Measurements from ENCODE around the gene CACNA1H. TPM values are rescaled to one million over a fixed set of nuclear protein-coding genes. Genes with fewer than 3 reads are reported as not detected.

Gene CACNA1H
- total and polyA plus RNA-seq, 2 of the 8 experiments (the other 6 are each of a cell fraction or from before 2014, with no cell fraction given): 14.0 to 28.7 TPM

- Histone ChIP-seq H4K5ac (ENCODE audit: insufficient read length, low read depth, low read length) (no peak overlapping the region), H3K27ac (ENCODE audit: low read depth, low read length) (no peak overlapping the region), H3K27me3 (replicated peaks in 1 of 4; ENCODE audit: control insufficient read depth in 3 of 4, extremely low read depth in 1 of 4, insufficient read depth in 3 of 4, low read length in 3 of 4) (no peaks in the 10 kb centered on the region), H3K4ac (replicated peaks; ENCODE audit: insufficient read length, low read depth, low read length) (no peak overlapping the region), H4K20me1 (replicated peaks in 1 of 2; ENCODE audit: control insufficient read depth in 1 of 2, insufficient read depth in 2 of 2, low read length in 2 of 2) (peaks cover 13 to 26% of the 10 kb centered on the region in 2 experiments), H2BK5ac (ENCODE audit: low read depth, low read length) (no peak overlapping the region), H2AK5ac (ENCODE audit: low read depth, low read length) (no peak overlapping the region), H3K18ac (ENCODE audit: extremely low read depth, low read length) (no peak overlapping the region), H3K4me3 (ENCODE audit: extremely low read depth in 1 of 4, insufficient read depth in 2 of 4, low read depth in 3 of 4, low read length in 4 of 4) (no peak overlapping the region), H4K91ac (replicated peaks; ENCODE audit: insufficient read length, low read length) (no peak overlapping the region), H3K9ac (replicated peaks in 1 of 4; ENCODE audit: extremely low read depth in 1 of 4, low read depth in 3 of 4, low read length in 3 of 4) (no peak overlapping the region), H3K4me2 (ENCODE audit: insufficient read depth in 1 of 2, low read depth in 2 of 2, low read length in 2 of 2) (no peak overlapping the region), H2BK12ac (ENCODE audit: low read depth, low read length) (no peak overlapping the region), H4K8ac (ENCODE audit: extremely low read depth, insufficient read depth, low read length) (no peak overlapping the region), H3K9me3 (ENCODE audit: insufficient read depth in 2 of 2, low read depth in 1 of 2, low read length in 1 of 2) (no peaks in the 10 kb centered on the region), H3K36me3 (ENCODE audit: control insufficient read depth in 2 of 4, insufficient read depth in 4 of 4, low read length in 3 of 4) (no peaks in the 10 kb centered on the region; a peak in 1 of 8 replicates), H3K79me2 (ENCODE audit: control insufficient read depth in 1 of 2, insufficient read depth in 2 of 2, low read length in 2 of 2) (no peaks in the 10 kb centered on the region; a peak in 1 of 4 replicates), H2AFZ (ENCODE audit: low read length) (no peak overlapping the region), H3K4me1 (replicated peaks in 1 of 4; ENCODE audit: control insufficient read depth in 3 of 4, insufficient read depth in 4 of 4, low read length in 3 of 4) (no peaks in the 10 kb centered on the region; a peak in 1 of 7 replicates), H2BK15ac (ENCODE audit: low read length) (no peak overlapping the region), H3K14ac (ENCODE audit: insufficient read length) (no peak overlapping the region), H3K23ac (ENCODE audit: insufficient read length) (no peak overlapping the region), H3K56ac (replicated peaks; ENCODE audit: insufficient read length, low read depth, low read length) (no peak overlapping the region), H2BK20ac (ENCODE audit: low read length) (no peak overlapping the region), H3K23me2 (ENCODE audit: low read depth, low read length) (no peaks in the 10 kb centered on the region), H2BK120ac (replicated peaks; ENCODE audit: low read depth, low read length) (no peak overlapping the region), H3K79me1 (ENCODE audit: low read depth, low read length) (no peaks in the 10 kb centered on the region; the same call in none of the 2 replicates)
- DNase-seq (ENCODE audit: low read depth in 1 of 2, low spot score in 2 of 2) (no peak), FAIRE-seq (no peak)
- POLR2A ChIA-PET (ENCODE audit: partially characterized antibody): no interaction called here
- TF ChIP-seq HDAC6 (IDR thresholded peaks at IDR 0.05; ENCODE audit: low read depth, low read length) (no peak), FOSL1 (IDR thresholded peaks at IDR 0.05; ENCODE audit: insufficient read depth, low read depth, low read length) (no peak), EP300 (IDR thresholded peaks at IDR 0.05; ENCODE audit: borderline replicate concordance in 1 of 2, low read depth in 2 of 2, low read length in 2 of 2) (no peak), CBX5 (IDR thresholded peaks at IDR 0.05; ENCODE audit: low read depth, low read length) (no peak), SP1 (IDR thresholded peaks at IDR 0.05; ENCODE audit: low read depth, low read length) (no peak), SAP30 (IDR thresholded peaks at IDR 0.05; ENCODE audit: insufficient read depth, insufficient replicate concordance, low read length) (no peak), EGR1 (IDR thresholded peaks at IDR 0.05; ENCODE audit: borderline replicate concordance, low read depth, low read length) (no peak), TAF1 (IDR thresholded peaks at IDR 0.05; ENCODE audit: low read depth, low read length) (no peak)
- 96% methylated on average over 3 of the region's 13 CpGs; no CpG with 5 or more reads in 1 of the 2 experiments for WGBS, 2 experiments (ENCODE audit: extremely low coverage in 1 of 2, insufficient coverage in 1 of 2, insufficient read length in 1 of 2, insufficient replicate concordance in 2 of 2, low coverage in 1 of 2, low lambda C conversion rate in 2 of 2, missing lambda C conversion rate in 1 of 2)
- CTCF ChIA-PET (ENCODE audit: partially characterized antibody): no interaction called here
These were observed 24.8 kb downstream of the CACNA1H start for GRCh38 chr16:1177750-1178149.
